ENCODE results near the gene RAX. TPM values are rescaled to one million over a fixed set of nuclear protein-coding genes. Genes with fewer than 3 reads are reported as not detected.

Gene RAX
- total RNA-seq, 1 experiment from 2014 or later, result 0.37 TPM

DNA sequence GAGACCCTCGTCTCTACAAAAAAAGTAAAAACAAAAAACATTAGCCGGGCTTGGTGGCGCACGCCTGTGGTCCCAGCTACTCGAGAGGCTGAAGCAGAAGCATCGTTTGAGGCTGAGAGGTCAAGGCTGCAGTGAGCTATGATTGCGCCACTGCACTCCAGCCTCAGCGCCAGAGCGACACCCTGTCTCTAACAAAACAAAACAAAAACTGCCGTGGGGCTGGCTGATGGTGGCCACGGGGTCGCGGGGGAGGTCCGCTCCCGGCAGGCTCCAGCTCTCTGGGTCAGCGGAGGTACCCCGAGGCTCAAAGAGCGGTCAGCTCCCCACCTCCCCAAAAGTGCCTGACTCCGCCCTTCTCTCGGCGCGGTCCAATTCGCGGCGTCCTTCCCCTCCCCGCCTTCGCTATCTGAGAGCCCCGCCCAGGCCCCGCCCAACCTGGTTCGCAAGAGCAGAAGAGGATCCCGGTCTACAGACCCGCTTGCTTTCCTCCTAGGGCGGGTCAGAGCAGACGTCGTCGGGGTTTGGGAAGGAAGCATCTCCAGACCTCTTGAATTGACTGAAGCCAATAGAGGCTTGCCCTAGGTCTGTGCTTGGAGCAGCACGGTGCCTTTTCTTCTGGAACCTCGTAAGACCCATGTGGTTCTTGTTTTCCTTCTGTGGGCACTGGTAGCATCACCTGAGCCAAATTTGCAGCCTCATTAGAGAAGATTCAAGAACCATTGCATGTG lies 7.8 kb downstream of the RAX start:
- peaks cover 98% of the 10 kb centered on the region for H3K27me3 Mint-ChIP-seq (ENCODE audit: low read depth)
- WGBS (ENCODE audit: extremely low coverage, insufficient read length, low lambda C conversion rate), result no CpG with 5 or more reads among the region's 38 CpGs
- no peak overlapping the region for H3K4ac ChIP-seq (ENCODE audit: low read depth, low read length)
- peaks cover 14% of the 10 kb centered on the region for H3K23me2 ChIP-seq (ENCODE audit: insufficient read length, low read depth, low read length, poor library complexity, severe bottlenecking)
- H4K8ac ChIP-seq (replicated peaks; ENCODE audit: insufficient read length, low read depth, low read length), result no peak overlapping the region
- TF ChIP-seq, protein P1, sequence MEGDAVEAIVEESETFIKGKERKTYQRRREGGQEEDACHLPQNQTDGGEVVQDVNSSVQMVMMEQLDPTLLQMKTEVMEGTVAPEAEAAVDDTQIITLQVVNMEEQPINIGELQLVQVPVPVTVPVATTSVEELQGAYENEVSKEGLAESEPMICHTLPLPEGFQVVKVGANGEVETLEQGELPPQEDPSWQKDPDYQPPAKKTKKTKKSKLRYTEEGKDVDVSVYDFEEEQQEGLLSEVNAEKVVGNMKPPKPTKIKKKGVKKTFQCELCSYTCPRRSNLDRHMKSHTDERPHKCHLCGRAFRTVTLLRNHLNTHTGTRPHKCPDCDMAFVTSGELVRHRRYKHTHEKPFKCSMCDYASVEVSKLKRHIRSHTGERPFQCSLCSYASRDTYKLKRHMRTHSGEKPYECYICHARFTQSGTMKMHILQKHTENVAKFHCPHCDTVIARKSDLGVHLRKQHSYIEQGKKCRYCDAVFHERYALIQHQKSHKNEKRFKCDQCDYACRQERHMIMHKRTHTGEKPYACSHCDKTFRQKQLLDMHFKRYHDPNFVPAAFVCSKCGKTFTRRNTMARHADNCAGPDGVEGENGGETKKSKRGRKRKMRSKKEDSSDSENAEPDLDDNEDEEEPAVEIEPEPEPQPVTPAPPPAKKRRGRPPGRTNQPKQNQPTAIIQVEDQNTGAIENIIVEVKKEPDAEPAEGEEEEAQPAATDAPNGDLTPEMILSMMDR (conservative IDR thresholded peaks at IDR 0.05), result no peak
- no peak overlapping the region for H2BK120ac ChIP-seq (ENCODE audit: low read depth, low read length, poor library complexity, severe bottlenecking)
- H3K4me1 ChIP-seq (ENCODE audit: insufficient read depth, low read length), result peaks cover 4% of the 10 kb centered on the region; the same call in 1 of the 2 replicates
- H3K79me1 ChIP-seq (ENCODE audit: insufficient read depth, low read depth, low read length, poor library complexity, severe bottlenecking), result no peaks in the 10 kb centered on the region
- H3K18ac ChIP-seq (ENCODE audit: insufficient read length, low read depth, low read length), result no peak overlapping the region
- H3K79me2 ChIP-seq (ENCODE audit: insufficient read depth, low read length), result no peaks in the 10 kb centered on the region
- no peak overlapping the region for H2BK5ac ChIP-seq (ENCODE audit: insufficient read length, low read length)
- H3K14ac ChIP-seq (ENCODE audit: insufficient read depth, low read length), result no peak overlapping the region
- H2AFZ ChIP-seq (ENCODE audit: low read length), result no peak overlapping the region
- H3K27ac ChIP-seq (ENCODE audit: insufficient read length, low read depth, low read length), result no peak overlapping the region
- H3K4me1 Mint-ChIP-seq, result peaks cover 25 to 30% of the 10 kb centered on the region in 2 experiments
- no peak overlapping the region for H3K56ac ChIP-seq (ENCODE audit: insufficient read length, low read depth, low read length)
- peak; percentile 92 for DNase-seq
- no peak overlapping the region for H2BK12ac ChIP-seq (ENCODE audit: insufficient read length, low read depth, low read length)
- H3T11ph ChIP-seq (ENCODE audit: low read length), result no peak overlapping the region
- no peak overlapping the region for H4K5ac ChIP-seq (ENCODE audit: insufficient read length, low read depth, low read length)
- peak overlapping the region; percentile 66 for H3K4me2 ChIP-seq (ENCODE audit: insufficient read depth, insufficient read length, low read length)
- peaks cover 0 to 3% of the 10 kb centered on the region in 2 experiments; a peak in 3 of 5 replicates for H3K9me3 Mint-ChIP-seq
- no peak overlapping the region for H2BK20ac ChIP-seq (ENCODE audit: low read depth, low read length, poor library complexity, severe bottlenecking)
- H4K20me1 ChIP-seq (ENCODE audit: control insufficient read depth, insufficient read depth, insufficient read length), result no peaks in the 10 kb centered on the region
- H3K27ac Mint-ChIP-seq, result no peak overlapping the region
- peak overlapping the region; percentile 54 to 77 for H3K4me3 Mint-ChIP-seq
- H3K27me3 ChIP-seq (ENCODE audit: insufficient read depth, low read length), result peaks cover 71% of the 10 kb centered on the region
- no peak overlapping the region for H3K23ac ChIP-seq (ENCODE audit: insufficient read length, low read depth, low read length)
- H3K36me3 Mint-ChIP-seq (ENCODE audit: insufficient read depth in 1 of 3, low read depth in 3 of 3), result no peaks in the 10 kb centered on the region; a peak in 1 of 7 replicates
- H4K91ac ChIP-seq (ENCODE audit: insufficient read length, low read depth, low read length), result no peak overlapping the region
- H2AK5ac ChIP-seq (ENCODE audit: insufficient read length, low read length), result no peak overlapping the region
- H2BK15ac ChIP-seq (ENCODE audit: low read depth, low read length), result no peak overlapping the region
- no peak overlapping the region for H3K9ac ChIP-seq (ENCODE audit: extremely low read depth, insufficient read length, low read length)
- no peaks in the 10 kb centered on the region for H3K9me3 ChIP-seq (ENCODE audit: control insufficient read depth, low read depth, low read length)
